SK-N-SH (cell line): Measurements from ENCODE around the gene NR5A1.

Experiments
- TAF1 ChIP-seq: IDR thresholded peaks from 2 replicates; pipeline ENCODE4 v1.6.1; 2012; ENCODE audit warnings: low read depth, mild to moderate bottlenecking, low read length, moderate library complexity, borderline replicate concordance
- TF ChIP-seq, protein P1 (sequence below): fragments of 200-600 bp; sonication (generic); IDR thresholded peaks from 2 replicates; pipeline ENCODE4 v1.6.1; 2017; ENCODE audit warnings: antibody characterized with exemption, mild to moderate bottlenecking, moderate library complexity

DNA sequence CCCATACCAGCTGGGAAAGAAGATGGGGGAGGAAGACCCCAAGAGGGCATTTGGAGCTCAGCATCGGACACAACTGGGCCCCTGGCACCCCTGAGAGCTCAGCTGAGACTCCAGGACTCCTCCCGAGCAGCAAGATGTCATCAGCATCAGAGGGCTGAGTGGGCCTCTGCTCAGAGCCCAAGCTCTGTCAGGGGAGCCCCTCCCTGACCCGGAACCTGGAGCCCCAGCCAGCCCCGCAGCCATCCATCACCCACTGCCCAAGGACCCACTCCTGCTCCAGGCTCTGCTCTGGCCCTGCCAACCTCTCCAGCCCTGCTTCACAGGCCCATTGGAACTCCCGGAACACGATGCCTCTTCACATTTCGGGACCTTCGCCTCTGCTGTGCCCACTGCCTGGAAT, 9.8 kb downstream of the NR5A1 start:
- TF ChIP-seq, protein P1, sequence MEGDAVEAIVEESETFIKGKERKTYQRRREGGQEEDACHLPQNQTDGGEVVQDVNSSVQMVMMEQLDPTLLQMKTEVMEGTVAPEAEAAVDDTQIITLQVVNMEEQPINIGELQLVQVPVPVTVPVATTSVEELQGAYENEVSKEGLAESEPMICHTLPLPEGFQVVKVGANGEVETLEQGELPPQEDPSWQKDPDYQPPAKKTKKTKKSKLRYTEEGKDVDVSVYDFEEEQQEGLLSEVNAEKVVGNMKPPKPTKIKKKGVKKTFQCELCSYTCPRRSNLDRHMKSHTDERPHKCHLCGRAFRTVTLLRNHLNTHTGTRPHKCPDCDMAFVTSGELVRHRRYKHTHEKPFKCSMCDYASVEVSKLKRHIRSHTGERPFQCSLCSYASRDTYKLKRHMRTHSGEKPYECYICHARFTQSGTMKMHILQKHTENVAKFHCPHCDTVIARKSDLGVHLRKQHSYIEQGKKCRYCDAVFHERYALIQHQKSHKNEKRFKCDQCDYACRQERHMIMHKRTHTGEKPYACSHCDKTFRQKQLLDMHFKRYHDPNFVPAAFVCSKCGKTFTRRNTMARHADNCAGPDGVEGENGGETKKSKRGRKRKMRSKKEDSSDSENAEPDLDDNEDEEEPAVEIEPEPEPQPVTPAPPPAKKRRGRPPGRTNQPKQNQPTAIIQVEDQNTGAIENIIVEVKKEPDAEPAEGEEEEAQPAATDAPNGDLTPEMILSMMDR = no peak
- no peak for TF ChIP-seq TAF1
